Liver (tissue), 9 donors: ENCODE measurements around the gene SLC16A2. TPM values are rescaled to one million over a fixed set of nuclear protein-coding genes. Genes with fewer than 3 reads are reported as not detected.

ENCODE experiments used
- DNase-seq: peaks from one replicate; pipeline ENCODE4 v3.0.0-alpha.2; 2017; ENCODE audit warnings: low spot score
- H3K27ac ChIP-seq, 2 donors: one replicate each; pipeline ENCODE4 v1.7.0; 2013; ENCODE audit warnings: inconsistent platforms in 2 of 2, low read length in 2 of 2, control low read depth in 1 of 2, low read depth in 1 of 2, mild to moderate bottlenecking in 1 of 2
- H3K27me3 ChIP-seq, 4 donors: one replicate each; pipeline versions ENCODE4 v1.6.1 to v1.7.0; 2013; ENCODE audit warnings: low read length in 3 of 4, inconsistent platforms in 1 of 4, mild to moderate bottlenecking in 1 of 4, moderate library complexity in 1 of 4; ENCODE audit not compliant: control insufficient read depth in 4 of 4, insufficient read depth in 4 of 4
- H3K36me3 ChIP-seq, 4 donors: one replicate each; pipeline versions ENCODE4 v1.6.1 to v1.7.0; 2013; ENCODE audit warnings: low read length in 3 of 4, mild to moderate bottlenecking in 3 of 4, low read depth in 1 of 4, moderate library complexity in 1 of 4; ENCODE audit not compliant: control insufficient read depth in 4 of 4, insufficient read depth in 3 of 4
- H3K4me1 ChIP-seq, 4 donors: one replicate each; pipeline versions ENCODE4 v1.6.1 to v1.7.0; 2013; ENCODE audit warnings: low read length in 3 of 4, mild to moderate bottlenecking in 3 of 4, moderate library complexity in 1 of 4; ENCODE audit not compliant: control insufficient read depth in 4 of 4, insufficient read depth in 4 of 4
- H3K4me3 ChIP-seq, 3 donors: one replicate each; pipeline versions ENCODE4 v1.6.1 to v1.7.0; 2013; ENCODE audit warnings: low read length in 3 of 3, control low read depth in 1 of 3, low read depth in 1 of 3, mild to moderate bottlenecking in 1 of 3
- H3K9ac ChIP-seq, 2 donors: one replicate each; pipeline ENCODE4 v1.7.0; 2013; ENCODE audit warnings: low read length in 2 of 2, mild to moderate bottlenecking in 2 of 2, moderate library complexity in 2 of 2, control low read depth in 1 of 2, low read depth in 1 of 2
- H3K9me3 ChIP-seq, 4 donors: one replicate each; pipeline versions ENCODE4 v1.6.1 to v1.7.0; 2013; ENCODE audit warnings: low read length in 3 of 4; ENCODE audit not compliant: control insufficient read depth in 4 of 4
- EGR1 ChIP-seq, 2 donors: IDR thresholded peaks; 2 replicates each; pipeline ENCODE4 v1.6.1; 2016 to 2018; ENCODE audit warnings: antibody characterized with exemption in 2 of 2, low read depth in 2 of 2
- FOXA1 ChIP-seq: IDR thresholded peaks from 2 replicates; pipeline ENCODE4 v1.6.1; 2016; ENCODE audit warnings: antibody characterized with exemption
- FOXA2 ChIP-seq: IDR thresholded peaks from 2 replicates; pipeline ENCODE4 v1.6.1; 2016; ENCODE audit warnings: antibody characterized with exemption
- GABPA ChIP-seq, 2 donors: IDR thresholded peaks in 1 of 2; conservative IDR thresholded peaks in 1 of 2; 2 replicates each; pipeline ENCODE4 v1.6.1; 2016; ENCODE audit warnings: antibody characterized with exemption in 2 of 2, mild to moderate bottlenecking in 1 of 2, moderate library complexity in 1 of 2
- HNF4A ChIP-seq, 2 donors: conservative IDR thresholded peaks; 2 replicates each; pipeline ENCODE4 v1.6.1; 2016; ENCODE audit warnings: antibody characterized with exemption in 2 of 2, mild to moderate bottlenecking in 2 of 2
- HNF4G ChIP-seq: IDR thresholded peaks from 2 replicates; pipeline ENCODE4 v1.6.1; 2016; ENCODE audit warnings: antibody characterized with exemption
- JUND ChIP-seq, 2 donors: IDR thresholded peaks; 2 replicates each; pipeline ENCODE4 v1.6.1; 2016; ENCODE audit warnings: antibody characterized with exemption in 2 of 2
- MAX ChIP-seq: IDR thresholded peaks from 2 replicates; pipeline ENCODE4 v1.6.1; 2016; ENCODE audit warnings: antibody characterized with exemption
- NR2F2 ChIP-seq: IDR thresholded peaks from 2 replicates; pipeline ENCODE4 v1.6.1; 2016; ENCODE audit warnings: antibody characterized with exemption
- REST ChIP-seq: IDR thresholded peaks from 2 replicates; pipeline ENCODE4 v1.6.1; 2016; ENCODE audit warnings: antibody characterized with exemption, mild to moderate bottlenecking
- RXRA ChIP-seq, 2 donors: IDR thresholded peaks; 2 replicates each; pipeline ENCODE4 v1.6.1; 2017 to 2018; ENCODE audit warnings: antibody characterized with exemption in 2 of 2, mild to moderate bottlenecking in 1 of 2
- SP1 ChIP-seq: IDR thresholded peaks from 2 replicates; pipeline ENCODE4 v1.6.1; 2018; ENCODE audit warnings: antibody characterized with exemption, mild to moderate bottlenecking
- TAF1 ChIP-seq: conservative IDR thresholded peaks from 2 replicates; pipeline ENCODE4 v1.6.1; 2016; ENCODE audit warnings: antibody characterized with exemption, mild to moderate bottlenecking
- YY1 ChIP-seq: IDR thresholded peaks from 2 replicates; pipeline ENCODE4 v1.6.1; 2016; ENCODE audit warnings: antibody characterized with exemption, mild to moderate bottlenecking
- WGBS: extraction: QIAGEN DNeasy Blood & Tissue Kit; methylation state at CpG from one replicate; pipeline ENCODE4 v1.1.7; 2013; 5-methylcytosine and 5-hydroxymethylcytosine counted together
- polyA plus RNA-seq, 2 donors: library from polyadenylated mRNA; stranded (reverse) in 1 of 2; unstranded in 1 of 2; fragments of 200-250 nt in 1 of 2; fragments of >200 nt in 1 of 2; fragmentation: Nextera tagmentation in 1 of 2; extraction: Ambion mirVana in 1 of 2; gene quantifications; one replicate each; pipeline versions ENCODE4 v1.2.1 to v1.2.3, GENCODE V29; 2013 to 2015
- total RNA-seq, 2 donors: library from RNA; depleted of rRNA; stranded (reverse); fragments of >200 nt; gene quantifications; one replicate each; pipeline ENCODE4 v1.2.3, GENCODE V29; 2014
- TF ChIP-seq, protein P1 (sequence below): fragments of 150-350 bp; IDR thresholded peaks from 2 replicates; pipeline ENCODE4 v1.5.1; 2017; ENCODE audit warnings: improper control_type of control experiment, low read depth, low read length; ENCODE audit not compliant: missing input control
- TF ChIP-seq, protein P2 (sequence below): IDR thresholded peaks from 2 replicates; pipeline ENCODE4 v1.6.1; 2016; ENCODE audit warnings: antibody characterized with exemption
- TF ChIP-seq, protein P3 (sequence below): IDR thresholded peaks from 2 replicates; pipeline ENCODE4 v1.6.1; 2016; ENCODE audit warnings: antibody characterized with exemption
- donor health status: healthy.
- donor health status: healthy.
- donor health status: healthy.
- donor health status: healthy.
- donor health status: healthy.

SLC16A2 gene
- total and polyA plus RNA-seq, 4 donors = 10.0 to 32.7 (median 21.9) TPM

DNA sequence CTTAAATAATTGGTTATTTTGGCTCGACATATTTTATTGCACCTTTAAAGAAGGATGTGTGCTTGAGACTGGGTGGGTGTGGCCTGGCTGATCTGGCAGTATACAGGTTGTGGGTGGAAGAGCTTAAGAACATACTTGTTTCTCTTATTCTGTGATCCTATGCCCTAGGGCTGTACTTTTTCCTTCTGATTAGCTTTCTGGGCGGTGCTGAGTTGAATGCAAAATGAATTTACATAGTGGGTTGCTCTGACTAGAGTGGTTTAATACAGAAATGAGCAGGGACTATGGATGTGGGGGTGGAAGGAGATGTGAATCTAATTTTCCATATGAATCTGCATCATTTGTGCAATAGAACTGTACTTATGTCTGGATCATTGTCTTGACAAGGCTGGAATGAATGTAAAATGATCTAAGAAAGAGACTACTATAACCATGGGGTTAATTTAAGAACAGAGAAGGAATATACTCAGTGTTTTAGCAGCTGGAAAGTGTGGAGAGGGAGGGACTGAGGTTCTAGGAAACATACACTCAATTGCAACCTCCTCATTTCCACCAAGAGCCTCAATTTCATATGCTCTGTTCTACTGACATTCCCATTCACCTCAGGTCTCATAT lies 119.4 kb downstream of the SLC16A2 start (continued):
- TF ChIP-seq, protein P1, sequence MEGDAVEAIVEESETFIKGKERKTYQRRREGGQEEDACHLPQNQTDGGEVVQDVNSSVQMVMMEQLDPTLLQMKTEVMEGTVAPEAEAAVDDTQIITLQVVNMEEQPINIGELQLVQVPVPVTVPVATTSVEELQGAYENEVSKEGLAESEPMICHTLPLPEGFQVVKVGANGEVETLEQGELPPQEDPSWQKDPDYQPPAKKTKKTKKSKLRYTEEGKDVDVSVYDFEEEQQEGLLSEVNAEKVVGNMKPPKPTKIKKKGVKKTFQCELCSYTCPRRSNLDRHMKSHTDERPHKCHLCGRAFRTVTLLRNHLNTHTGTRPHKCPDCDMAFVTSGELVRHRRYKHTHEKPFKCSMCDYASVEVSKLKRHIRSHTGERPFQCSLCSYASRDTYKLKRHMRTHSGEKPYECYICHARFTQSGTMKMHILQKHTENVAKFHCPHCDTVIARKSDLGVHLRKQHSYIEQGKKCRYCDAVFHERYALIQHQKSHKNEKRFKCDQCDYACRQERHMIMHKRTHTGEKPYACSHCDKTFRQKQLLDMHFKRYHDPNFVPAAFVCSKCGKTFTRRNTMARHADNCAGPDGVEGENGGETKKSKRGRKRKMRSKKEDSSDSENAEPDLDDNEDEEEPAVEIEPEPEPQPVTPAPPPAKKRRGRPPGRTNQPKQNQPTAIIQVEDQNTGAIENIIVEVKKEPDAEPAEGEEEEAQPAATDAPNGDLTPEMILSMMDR = no peak
- TF ChIP-seq, protein P2, sequence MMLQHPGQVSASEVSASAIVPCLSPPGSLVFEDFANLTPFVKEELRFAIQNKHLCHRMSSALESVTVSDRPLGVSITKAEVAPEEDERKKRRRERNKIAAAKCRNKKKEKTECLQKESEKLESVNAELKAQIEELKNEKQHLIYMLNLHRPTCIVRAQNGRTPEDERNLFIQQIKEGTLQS = no peak
- TF ChIP-seq RXRA (IDR thresholded peaks at IDR 0.05) = no peak

- no peak for DNase-seq
- no peaks in the 10 kb centered on the region for H3K27me3 ChIP-seq
- H3K4me1 ChIP-seq = peaks cover 0 to 3% (median 0%) of the 10 kb centered on the region in 4 donors
- WGBS = 91% methylated on average over 1 of the region's 1 CpG
- TF ChIP-seq MAX (no peak), GABPA (IDR thresholded peaks at IDR 0.05 in 1 of 2, conservative IDR thresholded peaks at IDR 0.05 in 1 of 2) (no peak), FOXA2 (no peak)
- H3K9me3 ChIP-seq = no peaks in the 10 kb centered on the region
- H3K36me3 ChIP-seq = no peaks in the 10 kb centered on the region
- no peak overlapping the region for H3K9ac ChIP-seq
- no peak overlapping the region for H3K27ac ChIP-seq
- no peak overlapping the region for H3K4me3 ChIP-seq
Observed at GRCh38 chrX:74545880-74546523, 124.7 kb downstream of the SLC16A2 start.

GRCh38 chrX:74546984-74547383 lies 125.7 kb downstream of the SLC16A2 start:
- no peaks in the 10 kb centered on the region for H3K27me3 ChIP-seq
- H3K27ac ChIP-seq = no peak overlapping the region
- no peaks in the 10 kb centered on the region for H3K9me3 ChIP-seq
- H3K4me3 ChIP-seq = no peak overlapping the region
- DNase-seq = no peak
- H3K4me1 ChIP-seq = peaks cover 0 to 3% (median 0%) of the 10 kb centered on the region in 4 donors
- no peak overlapping the region for H3K9ac ChIP-seq
- no peaks in the 10 kb centered on the region for H3K36me3 ChIP-seq
- TF ChIP-seq RXRA (IDR thresholded peaks at IDR 0.05) = no peak
- TF ChIP-seq FOXA1 = no peak
- TF ChIP-seq, protein P2 = no peak
- no peak for TF ChIP-seq HNF4A (conservative IDR thresholded peaks at IDR 0.05)
- TF ChIP-seq HNF4G = no peak
- TF ChIP-seq JUND (IDR thresholded peaks at IDR 0.05) = no peak
- TF ChIP-seq EGR1 (IDR thresholded peaks at IDR 0.05; ENCODE audit: low read depth in 2 of 2) = no peak
- TF ChIP-seq, protein P1 = no peak
- TF ChIP-seq GABPA (IDR thresholded peaks at IDR 0.05 in 1 of 2, conservative IDR thresholded peaks at IDR 0.05 in 1 of 2) = no peak
- TF ChIP-seq FOXA2 = no peak
- TF ChIP-seq SP1 = no peak
- TF ChIP-seq TAF1 = no peak
- no peak for TF ChIP-seq YY1
- no peak for TF ChIP-seq NR2F2
- no peak for TF ChIP-seq MAX
- TF ChIP-seq, protein P3, sequence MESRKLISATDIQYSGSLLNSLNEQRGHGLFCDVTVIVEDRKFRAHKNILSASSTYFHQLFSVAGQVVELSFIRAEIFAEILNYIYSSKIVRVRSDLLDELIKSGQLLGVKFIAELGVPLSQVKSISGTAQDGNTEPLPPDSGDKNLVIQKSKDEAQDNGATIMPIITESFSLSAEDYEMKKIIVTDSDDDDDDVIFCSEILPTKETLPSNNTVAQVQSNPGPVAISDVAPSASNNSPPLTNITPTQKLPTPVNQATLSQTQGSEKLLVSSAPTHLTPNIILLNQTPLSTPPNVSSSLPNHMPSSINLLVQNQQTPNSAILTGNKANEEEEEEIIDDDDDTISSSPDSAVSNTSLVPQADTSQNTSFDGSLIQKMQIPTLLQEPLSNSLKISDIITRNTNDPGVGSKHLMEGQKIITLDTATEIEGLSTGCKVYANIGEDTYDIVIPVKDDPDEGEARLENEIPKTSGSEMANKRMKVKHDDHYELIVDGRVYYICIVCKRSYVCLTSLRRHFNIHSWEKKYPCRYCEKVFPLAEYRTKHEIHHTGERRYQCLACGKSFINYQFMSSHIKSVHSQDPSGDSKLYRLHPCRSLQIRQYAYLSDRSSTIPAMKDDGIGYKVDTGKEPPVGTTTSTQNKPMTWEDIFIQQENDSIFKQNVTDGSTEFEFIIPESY = no peak
- TF ChIP-seq REST = no peak
- 97% methylated on average over 1 of the region's 1 CpG for WGBS
